ENCODE data around the gene PIEZO1. TPM values are rescaled to one million over a fixed set of nuclear protein-coding genes. Genes with fewer than 3 reads are reported as not detected.
"Not testable (repeated sequence)": the region's sequence is repeated elsewhere in the genome, so short reads cannot be mapped to it uniquely, and the experiment has no call there.

The PIEZO1 gene
- total RNA-seq, 1 donor from 2014 or later: 208 TPM

DNA sequence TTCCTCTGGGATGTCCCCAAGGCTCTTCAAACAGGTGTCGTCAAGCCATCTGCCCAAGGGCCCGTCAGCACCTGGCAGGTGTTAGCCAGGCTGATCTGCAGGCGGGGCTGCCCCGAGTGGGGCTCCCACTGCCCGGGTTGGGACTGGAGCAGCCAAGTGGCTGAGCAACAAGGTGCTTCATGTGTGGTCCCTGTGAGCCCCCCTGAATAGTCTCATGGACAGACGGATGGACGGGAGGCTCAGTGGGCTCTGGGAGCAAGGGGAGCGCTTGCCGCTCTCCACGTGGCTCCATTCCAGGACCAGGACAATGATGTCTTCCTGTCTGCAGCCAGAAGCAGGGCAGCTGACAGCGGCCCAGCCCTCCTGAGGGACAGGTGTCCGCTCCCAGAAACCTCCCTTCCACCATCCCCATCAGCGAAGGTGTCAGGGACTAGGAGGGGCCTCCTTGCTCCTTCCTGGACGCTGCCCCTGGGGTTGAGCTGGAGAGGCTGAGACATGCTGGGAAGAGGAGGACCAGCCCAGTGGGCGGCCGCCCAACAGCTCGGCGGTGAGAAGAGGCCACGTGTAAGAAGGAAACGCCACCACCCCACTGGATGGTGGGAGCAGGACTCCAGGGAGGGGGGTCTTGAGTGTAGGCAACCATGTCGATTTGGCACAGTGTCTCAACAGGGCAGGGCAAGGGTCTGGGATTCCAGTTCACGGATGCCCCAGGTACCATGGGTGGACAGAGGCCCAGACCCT lies 108.3 kb downstream of the PIEZO1 start:
- no peak overlapping the region for H3K4me3 Mint-ChIP-seq (ENCODE audit: unreplicated experiment)
- peaks cover 2% of the 10 kb centered on the region for H3K36me3 Mint-ChIP-seq (ENCODE audit: low read depth)
- no peaks in the 10 kb centered on the region for H3K4me1 Mint-ChIP-seq (ENCODE audit: low read depth)
- peaks cover 3% of the 10 kb centered on the region for H3K27me3 Mint-ChIP-seq (ENCODE audit: low read depth)
- TF ChIP-seq, protein P1, sequence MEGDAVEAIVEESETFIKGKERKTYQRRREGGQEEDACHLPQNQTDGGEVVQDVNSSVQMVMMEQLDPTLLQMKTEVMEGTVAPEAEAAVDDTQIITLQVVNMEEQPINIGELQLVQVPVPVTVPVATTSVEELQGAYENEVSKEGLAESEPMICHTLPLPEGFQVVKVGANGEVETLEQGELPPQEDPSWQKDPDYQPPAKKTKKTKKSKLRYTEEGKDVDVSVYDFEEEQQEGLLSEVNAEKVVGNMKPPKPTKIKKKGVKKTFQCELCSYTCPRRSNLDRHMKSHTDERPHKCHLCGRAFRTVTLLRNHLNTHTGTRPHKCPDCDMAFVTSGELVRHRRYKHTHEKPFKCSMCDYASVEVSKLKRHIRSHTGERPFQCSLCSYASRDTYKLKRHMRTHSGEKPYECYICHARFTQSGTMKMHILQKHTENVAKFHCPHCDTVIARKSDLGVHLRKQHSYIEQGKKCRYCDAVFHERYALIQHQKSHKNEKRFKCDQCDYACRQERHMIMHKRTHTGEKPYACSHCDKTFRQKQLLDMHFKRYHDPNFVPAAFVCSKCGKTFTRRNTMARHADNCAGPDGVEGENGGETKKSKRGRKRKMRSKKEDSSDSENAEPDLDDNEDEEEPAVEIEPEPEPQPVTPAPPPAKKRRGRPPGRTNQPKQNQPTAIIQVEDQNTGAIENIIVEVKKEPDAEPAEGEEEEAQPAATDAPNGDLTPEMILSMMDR (IDR thresholded peaks at IDR 0.05): no peak
- no peak for DNase-seq (ENCODE audit: low spot score)
- no peaks in the 10 kb centered on the region for H3K9me3 Mint-ChIP-seq (ENCODE audit: low read depth)
- no peak overlapping the region for H3K27ac Mint-ChIP-seq (ENCODE audit: unreplicated experiment)

DNA sequence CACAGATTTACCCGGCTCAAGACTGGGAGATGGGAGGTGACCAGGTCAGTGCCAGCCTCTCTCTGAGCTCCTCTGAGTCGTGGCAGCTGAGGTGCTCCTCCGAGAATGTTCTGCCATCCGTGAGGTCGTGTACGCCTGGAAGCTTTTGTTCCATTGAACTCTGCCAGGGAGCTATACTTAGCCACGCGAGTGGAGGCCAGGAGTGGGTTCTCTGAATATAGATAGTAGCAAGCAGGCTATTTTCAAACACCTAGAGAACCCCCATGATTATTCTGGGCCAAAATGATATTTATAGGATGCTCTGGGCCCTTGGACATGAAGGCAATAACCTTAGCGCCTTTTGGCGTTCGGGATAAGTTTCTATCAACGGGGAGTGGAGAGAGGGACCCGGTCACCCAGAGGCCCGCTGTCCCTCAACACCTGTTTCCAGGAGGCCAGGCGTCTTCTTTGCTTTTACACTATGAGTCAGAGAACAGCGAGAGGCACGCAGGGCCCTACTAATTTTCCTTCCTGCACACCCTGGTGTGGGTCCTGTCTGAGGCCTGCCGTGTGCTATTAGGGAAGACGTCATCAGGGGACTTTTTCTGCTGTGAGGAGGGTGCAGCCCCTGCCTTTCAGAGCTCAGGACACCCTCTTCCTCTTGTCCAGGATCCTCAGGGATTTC lies 111.2 kb downstream of the PIEZO1 start:
- no peak overlapping the region for H3K27ac Mint-ChIP-seq (ENCODE audit: unreplicated experiment)

DNA sequence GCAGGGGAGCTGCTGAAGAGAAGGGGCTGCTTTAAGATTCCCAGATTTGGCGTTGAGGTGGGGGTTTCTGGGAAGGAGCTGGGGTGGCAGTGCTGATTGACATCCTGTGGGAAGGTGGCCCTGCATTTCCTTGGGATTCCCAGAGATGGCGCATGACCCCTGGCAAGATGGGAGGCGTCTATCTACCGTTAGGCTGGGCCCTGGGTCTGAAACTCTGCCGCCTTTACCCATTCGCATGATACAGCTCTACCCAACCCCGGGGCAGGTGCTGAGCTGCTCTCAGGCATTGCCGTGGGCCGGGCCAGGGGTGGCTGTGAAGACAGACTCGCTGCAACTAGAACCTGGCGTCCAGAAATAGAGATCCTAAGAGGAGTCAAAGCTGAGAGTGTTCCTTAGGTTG lies 112.2 kb downstream of the PIEZO1 start:
- H3K27ac Mint-ChIP-seq (ENCODE audit: unreplicated experiment): no peak overlapping the region
- no peaks in the 10 kb centered on the region for H3K9me3 Mint-ChIP-seq (ENCODE audit: low read depth)
- no peak overlapping the region for H3K4me3 Mint-ChIP-seq (ENCODE audit: unreplicated experiment)
- H3K27me3 Mint-ChIP-seq (ENCODE audit: low read depth): no peaks in the 10 kb centered on the region
- no peaks in the 10 kb centered on the region for H3K4me1 Mint-ChIP-seq (ENCODE audit: low read depth)
- DNase-seq (ENCODE audit: low spot score): no peak
- H3K36me3 Mint-ChIP-seq (ENCODE audit: low read depth): peaks cover 2% of the 10 kb centered on the region
- TF ChIP-seq, protein P1 (IDR thresholded peaks at IDR 0.05): peak; percentile 37

More for the DNA sequence above, 111.2 kb downstream of the PIEZO1 start:
- H3K36me3 Mint-ChIP-seq (ENCODE audit: low read depth): peaks cover 2% of the 10 kb centered on the region
- H3K27me3 Mint-ChIP-seq (ENCODE audit: low read depth): no peaks in the 10 kb centered on the region
- TF ChIP-seq, protein P1 (IDR thresholded peaks at IDR 0.05): no peak
- no peaks in the 10 kb centered on the region for H3K9me3 Mint-ChIP-seq (ENCODE audit: low read depth)
- no peaks in the 10 kb centered on the region for H3K4me1 Mint-ChIP-seq (ENCODE audit: low read depth)
- no peak for DNase-seq (ENCODE audit: low spot score)
- H3K4me3 Mint-ChIP-seq (ENCODE audit: unreplicated experiment): no peak overlapping the region

DNA sequence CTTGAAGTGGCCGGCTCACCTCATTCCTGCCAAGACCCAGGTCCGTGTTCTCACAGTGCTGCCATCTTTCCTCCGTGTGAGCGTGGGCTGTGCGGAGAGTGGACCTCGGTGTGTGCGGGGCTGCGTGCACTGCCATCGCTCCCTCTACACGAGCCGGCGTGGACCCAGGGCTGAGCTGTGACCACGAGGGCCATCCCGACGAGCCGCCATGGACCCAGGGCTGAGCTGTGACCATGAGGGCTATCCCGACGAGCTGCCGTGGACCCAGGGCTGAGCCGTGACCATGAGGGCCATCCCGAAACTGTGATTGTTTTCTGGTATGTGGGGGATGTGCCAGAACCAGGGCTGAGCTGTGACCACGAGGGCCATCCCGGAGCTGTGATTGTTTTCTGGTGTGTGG lies 113.2 kb downstream of the PIEZO1 start:
- no peaks in the 10 kb centered on the region for H3K9me3 Mint-ChIP-seq (ENCODE audit: low read depth)
- no peak for DNase-seq (ENCODE audit: low spot score)
- H3K27me3 Mint-ChIP-seq (ENCODE audit: low read depth): no peaks in the 10 kb centered on the region
- H3K27ac Mint-ChIP-seq (ENCODE audit: unreplicated experiment): no peak overlapping the region
- peaks cover 2% of the 10 kb centered on the region for H3K36me3 Mint-ChIP-seq (ENCODE audit: low read depth)
- no peak overlapping the region for H3K4me3 Mint-ChIP-seq (ENCODE audit: unreplicated experiment)
- H3K4me1 Mint-ChIP-seq (ENCODE audit: low read depth): no peaks in the 10 kb centered on the region
- TF ChIP-seq, protein P1 (IDR thresholded peaks at IDR 0.05): no peak

DNA sequence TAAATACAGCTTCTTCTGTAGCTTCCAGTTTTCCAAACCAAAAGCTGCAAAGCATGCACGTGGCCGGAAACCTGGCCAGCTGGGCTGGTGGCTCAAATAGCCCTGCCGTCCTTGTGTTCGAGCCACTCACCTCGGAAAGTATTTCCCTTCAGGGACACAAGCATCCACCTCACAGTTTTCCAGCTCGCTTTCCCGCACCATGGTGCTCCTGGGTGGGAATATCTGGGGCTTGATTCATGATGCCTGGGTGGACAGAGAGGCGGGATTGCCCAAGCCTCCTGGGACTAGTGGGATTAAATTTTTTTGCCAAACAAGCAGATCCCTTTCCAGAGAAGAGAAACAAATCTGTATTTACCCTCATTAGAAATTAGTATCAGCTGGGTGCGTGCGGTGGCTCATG lies 115.0 kb downstream of the PIEZO1 start:
- TF ChIP-seq, protein P1 (IDR thresholded peaks at IDR 0.05): no peak
- no peaks in the 10 kb centered on the region for H3K9me3 Mint-ChIP-seq (ENCODE audit: low read depth)
- no peaks in the 10 kb centered on the region for H3K27me3 Mint-ChIP-seq (ENCODE audit: low read depth)

DNA sequence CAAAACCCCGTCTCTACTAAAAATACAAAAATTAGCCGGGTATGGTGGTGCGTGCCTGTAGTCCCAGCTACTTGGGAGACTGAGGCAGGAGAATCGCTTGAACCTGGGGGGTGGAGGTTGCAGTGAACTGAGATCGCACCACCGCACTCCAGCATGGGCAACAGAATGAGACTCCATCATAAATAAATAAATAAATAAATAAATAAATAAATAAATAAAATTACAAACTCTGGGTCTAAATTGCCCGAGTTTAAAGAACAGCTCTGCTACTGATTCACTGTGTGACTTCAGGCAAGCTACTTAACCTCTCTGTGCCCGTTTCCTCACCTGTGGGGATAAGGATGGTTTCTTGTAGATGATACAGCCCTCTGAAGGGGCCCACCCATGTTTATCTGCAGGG lies 115.5 kb downstream of the PIEZO1 start:
- DNase-seq (ENCODE audit: low spot score); H3K27me3 Mint-ChIP-seq (ENCODE audit: low read depth); H3K27ac Mint-ChIP-seq (ENCODE audit: unreplicated experiment); H3K9me3 Mint-ChIP-seq (ENCODE audit: low read depth); H3K4me1 Mint-ChIP-seq (ENCODE audit: low read depth); H3K4me3 Mint-ChIP-seq (ENCODE audit: unreplicated experiment); H3K36me3 Mint-ChIP-seq (ENCODE audit: low read depth): not testable (repeated sequence)

More for the DNA sequence above, 115.0 kb downstream of the PIEZO1 start:
- no peaks in the 10 kb centered on the region for H3K4me1 Mint-ChIP-seq (ENCODE audit: low read depth)
- no peak overlapping the region for H3K27ac Mint-ChIP-seq (ENCODE audit: unreplicated experiment)
- no peak for DNase-seq (ENCODE audit: low spot score)
- H3K4me3 Mint-ChIP-seq (ENCODE audit: unreplicated experiment): no peak overlapping the region
- H3K36me3 Mint-ChIP-seq (ENCODE audit: low read depth): no peaks in the 10 kb centered on the region

All from chondrocyte (in vitro differentiated cells).